Pons (tissue), 1 donor: ENCODE data around the gene BRMS1.
"Not testable (repeated sequence)": the region's sequence is repeated elsewhere in the genome, so short reads cannot be mapped to it uniquely, and the experiment has no call there.

ENCODE experiments used
- DNase-seq: peaks from one replicate; pipeline ENCODE4 v3.0.0-alpha.2; 2016; ENCODE audit warnings: low spot score

Gene BRMS1

DNA sequence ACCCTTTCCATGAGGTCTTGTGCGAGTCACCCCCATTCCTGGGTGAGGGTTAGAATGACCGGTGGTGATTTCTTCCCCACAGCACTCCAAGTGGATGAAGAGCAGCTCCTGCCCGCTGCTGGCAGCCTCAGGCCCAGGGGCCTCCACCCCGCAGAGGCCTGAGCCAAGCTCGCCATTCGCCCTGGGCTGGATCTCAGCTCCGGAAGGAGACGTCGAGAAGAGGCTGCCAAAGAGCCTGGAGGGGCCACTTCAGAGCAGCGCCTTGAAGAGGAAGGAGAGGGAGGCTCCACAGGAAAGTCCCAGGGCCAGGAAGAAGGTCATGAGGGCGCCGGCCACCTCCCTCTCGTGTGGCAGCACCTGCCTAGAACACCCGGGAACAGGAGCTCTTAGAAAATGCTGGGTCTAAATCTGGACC, 18.3 kb upstream of the BRMS1 start:
- no peak for DNase-seq

DNA sequence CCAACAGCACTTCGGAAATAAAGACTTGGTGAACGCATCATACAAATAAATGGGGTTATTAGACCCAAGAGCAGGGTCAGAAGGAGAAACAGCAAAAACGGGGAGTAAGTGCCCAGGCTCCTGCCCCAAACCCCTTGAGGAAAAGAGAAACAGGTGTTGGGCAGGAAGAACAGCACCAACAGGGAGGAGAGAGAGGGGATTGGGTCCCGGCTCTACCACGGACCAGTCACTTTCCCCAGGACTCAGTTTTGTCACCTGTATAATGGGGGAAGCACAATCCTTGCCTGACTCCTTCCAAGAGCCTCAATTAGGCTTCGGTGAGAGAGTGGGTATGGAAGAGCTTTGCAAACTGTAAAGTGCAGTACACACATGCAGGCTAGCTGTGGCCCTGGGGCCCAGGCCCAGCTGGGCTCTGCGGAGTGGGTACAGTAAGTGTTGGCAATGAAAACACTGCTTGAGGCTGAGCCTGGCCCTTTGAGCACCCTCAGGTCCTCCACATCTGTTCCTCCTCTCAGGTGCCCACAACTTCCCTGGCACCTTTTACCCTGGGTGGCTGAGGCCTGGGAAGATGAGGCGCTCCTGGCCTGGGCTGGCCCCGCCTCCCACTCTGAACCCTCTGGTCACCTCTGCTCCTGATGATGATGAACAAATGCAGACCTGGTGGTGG, 17.7 kb upstream of the BRMS1 start:
- no peak for DNase-seq

DNA sequence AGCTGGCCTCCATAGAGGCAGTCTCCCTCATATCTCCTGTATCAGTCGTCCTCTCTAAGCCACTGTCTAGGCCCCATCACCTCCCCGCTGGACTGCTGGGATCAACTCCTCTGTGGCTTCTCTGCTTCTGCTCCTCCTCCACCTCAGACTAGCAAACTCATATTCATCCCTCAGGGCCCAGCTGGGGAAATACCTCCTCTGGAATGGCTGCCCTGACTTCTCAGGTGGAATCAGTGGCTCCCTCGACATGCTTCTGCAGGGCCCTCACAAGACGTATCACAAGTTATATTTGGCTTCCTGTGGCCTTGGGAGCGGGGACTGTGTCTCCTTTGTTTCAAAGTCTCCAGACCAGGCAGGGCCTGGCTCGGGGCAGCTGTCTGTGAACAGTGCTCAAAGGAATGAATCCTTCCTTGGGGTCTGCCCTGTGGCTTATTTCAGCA, 16.6 kb upstream of the BRMS1 start:
- DNase-seq: no peak

DNA sequence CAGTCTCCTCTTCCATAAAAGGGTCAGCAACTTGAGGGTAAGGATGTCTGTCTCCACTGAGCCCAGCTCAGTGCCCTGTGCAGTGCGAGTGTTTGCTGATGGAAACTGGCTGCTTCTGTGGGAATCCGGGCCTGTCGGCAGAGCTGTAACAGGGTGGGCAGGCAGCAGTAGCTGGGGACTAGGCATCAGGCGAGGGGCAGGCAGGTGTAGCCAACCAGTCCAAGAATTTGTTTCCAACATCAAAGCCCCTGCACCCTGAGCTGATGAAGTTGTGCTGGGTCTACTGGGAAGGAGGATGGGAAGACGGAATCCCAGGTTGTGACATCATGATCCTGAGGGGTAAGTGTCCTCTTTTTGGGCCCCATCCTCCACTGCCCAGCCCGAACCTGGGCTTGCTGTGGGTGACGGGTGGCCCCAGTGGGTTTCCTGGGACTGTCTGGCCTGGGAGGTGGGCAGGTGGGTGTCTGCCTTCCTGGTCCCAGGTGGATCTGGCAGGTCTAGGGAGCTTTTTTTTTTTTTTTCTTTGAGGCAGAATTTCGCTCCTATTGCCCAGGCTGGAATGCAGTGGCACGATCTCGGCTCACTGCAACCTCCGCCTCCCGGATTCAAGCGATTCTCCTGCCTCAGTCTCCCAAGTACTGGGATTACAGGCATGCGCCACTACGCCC, 15.6 kb upstream of the BRMS1 start:
- no peak for DNase-seq

DNA sequence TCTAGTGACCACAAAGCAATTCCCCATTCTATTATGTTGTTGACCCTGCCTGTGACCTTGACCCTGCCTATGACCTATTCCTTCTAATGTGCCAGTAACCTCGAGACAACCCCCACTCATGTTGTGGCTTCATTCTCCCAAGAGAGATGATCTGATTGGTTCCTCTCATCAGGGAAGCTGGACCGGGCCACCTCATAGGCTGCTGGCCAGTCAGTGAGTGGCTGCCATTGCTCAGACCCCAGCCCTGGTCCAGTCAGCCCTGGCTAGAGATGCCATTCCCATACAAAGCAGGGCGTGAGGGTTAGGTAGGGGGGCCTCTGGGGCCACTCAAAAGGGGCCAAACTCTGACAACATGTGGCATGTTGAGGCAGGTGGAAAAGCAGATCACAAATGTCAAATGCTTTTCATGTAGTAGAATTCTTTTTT, 14.8 kb upstream of the BRMS1 start:
- no peak for DNase-seq

DNA sequence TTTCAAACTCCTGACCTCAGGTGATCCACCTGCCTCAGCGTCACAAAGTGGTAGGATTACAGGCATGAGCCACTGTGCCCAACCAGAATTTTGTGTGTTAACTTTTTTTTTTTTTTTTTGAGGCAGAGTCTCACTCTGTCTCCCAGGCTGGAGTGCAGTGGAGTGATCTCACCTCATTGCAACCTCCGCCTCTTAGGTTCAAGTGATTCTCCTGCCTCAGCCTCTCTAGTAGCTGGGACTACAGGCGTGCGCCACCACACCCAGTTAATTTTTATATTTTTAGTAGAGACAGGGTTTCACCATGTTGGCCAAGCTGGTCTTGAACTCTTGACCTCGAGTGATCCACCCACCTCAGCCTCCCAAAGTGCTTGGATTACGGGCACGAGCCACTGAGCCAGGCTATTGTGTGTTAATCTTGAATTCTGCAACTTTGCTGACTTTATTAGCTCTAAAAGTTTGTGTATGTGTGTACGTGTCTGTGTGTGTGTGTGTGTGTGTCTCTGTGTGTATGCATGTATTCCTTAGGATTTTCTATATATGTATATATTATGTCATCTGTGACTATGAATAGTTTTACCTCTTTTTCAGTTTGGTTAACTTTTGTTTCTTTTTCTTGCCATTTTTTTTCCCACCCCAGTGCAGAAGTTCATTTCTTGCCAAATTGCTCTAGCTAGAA, 5.8 kb upstream of the BRMS1 start:
- not testable (repeated sequence) for DNase-seq

DNA sequence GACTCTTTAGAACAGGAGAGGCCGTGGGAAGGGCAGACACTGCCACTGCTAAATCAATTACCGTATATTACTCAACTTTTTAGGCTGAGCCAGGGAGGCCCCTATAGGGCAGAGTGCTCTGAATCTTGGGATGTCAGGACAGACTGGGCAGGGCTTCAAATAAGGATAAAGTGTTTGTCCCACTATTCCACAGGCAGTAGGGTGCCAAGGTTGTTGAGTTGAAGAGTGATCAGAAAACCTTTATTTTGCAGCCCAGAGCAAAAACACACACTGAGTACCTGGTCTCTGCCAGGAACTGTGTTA, 4.1 kb upstream of the BRMS1 start:
- DNase-seq: no peak

DNA sequence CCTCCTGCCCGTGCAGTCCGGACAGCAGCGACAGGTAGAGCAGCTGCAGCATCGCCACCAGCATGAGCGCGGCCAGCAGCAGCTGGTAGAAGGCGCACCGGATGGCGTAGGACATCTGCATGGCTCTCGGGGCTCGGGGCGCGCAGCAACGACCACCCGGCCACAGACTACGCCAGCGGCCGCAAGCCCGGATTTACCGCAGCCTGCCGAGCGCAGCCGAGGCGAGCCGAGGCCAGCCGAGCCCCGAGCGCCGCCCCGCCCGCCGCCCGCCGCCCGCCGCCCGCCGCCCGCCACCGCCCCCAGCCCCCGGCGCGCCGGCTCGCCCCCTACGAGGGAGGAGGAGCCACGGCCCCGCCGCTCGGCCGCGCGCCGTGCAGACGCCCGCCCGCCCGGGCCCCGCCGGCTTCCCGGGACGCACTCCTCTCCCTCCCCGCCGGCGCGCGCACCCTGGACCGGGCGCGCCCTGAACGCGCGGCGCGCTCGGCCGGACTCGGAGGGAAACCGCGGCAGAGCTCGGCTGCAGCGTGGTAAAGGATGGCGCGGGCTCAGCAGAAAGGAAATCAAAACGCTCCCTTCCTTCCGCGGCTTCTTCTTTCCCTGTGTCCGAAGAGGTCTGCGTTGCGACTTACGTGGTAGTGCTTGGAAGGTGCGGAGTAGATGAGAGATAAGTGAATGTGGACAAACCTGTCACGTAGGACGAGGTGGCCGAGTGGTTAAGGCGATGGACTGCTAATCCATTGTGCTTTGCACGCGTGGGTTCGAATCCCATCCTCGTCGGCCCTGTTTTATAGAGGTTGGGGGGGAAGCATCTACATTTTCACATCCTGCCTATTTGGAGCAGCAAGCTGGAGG, 2.7 kb upstream of the BRMS1 start, which contains the start of gene B4GAT1:
B4GAT1 (minus strand) TSS at position 205 of the 852 bp plus-strand sequence; CDS start at position 121, 84 bp downstream.
- DNase-seq: peak; percentile 94

DNA sequence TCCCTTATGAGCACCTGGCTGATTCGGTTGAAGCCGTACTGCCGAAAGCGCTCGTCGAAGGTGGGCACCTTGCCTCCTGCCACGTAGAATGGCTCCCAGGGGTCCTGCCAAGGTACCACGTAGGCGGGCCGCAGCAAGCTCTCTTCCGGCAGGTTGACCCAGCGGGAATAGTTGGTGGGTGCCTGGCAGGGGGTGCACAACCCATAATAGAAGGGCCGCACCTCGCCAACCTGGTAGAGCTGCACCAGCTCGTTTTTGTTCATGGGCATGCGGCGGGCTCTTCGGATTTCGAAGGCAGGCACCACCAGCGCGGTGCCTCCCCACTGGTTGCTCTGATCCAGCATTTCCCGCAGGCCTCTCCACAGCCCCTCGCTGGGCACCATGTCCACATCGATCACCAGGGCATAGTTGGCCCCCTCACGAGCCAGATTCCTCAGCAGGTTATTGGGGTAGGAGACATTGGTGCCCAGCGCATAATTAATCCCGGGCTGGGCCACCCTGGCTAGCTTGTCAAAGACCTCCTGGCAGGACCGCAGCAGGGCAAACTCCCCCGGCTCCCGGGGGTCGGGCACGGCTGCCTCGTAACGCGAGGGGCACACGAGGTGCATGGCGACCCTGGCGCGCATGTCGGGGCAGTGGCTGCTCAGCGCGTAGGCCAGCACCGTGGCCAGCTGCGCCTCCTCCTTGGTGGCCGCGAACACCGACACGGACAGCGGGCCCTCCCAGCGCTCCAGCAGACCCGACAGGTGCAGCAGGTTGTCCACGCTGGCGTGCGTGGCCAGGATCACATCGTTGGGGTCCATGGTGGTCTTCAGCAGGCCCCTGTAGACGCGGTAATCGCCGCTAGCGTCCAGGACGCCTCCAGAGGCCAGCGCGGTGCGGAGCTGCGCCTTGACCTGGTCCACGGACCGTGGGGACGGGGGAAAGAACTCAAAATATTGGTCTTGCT, 1.8 kb upstream of the BRMS1 start:
- DNase-seq: no peak

DNA sequence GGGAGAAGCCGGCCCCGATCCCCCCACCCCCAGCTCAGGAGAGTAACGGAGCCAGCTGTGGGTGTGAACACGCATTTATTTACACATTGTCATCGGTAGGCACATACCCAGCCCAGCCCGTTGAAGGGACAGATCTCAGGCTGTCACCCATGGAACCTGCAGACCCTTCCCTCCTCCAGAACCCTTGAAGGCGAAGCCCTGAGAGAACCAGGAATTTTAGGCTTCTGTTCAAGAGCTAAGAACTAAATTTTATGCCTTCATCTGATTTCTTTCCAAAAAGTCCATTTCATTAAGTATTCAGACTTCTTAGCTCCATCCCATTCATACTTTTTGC, 379 bp upstream of the BRMS1 start:
- no peak for DNase-seq

DNA sequence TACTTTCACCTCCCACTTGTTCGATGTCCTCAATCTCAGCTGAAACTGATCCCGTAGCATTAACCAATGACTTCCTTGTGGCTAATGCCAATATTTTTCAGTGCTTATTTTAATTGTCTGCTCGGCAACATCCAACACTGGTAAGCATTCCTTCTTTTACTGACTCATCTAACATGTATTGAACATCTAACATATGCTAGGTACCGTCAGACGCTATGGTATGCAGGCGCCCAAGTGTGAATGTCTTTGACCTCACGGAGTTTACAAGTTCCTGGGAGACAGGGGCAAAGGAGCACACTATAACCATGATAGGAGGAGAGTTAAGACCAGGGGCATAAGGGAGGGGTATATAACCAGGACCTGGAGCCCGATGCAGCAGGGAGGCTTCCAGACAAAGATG, 1.7 kb downstream of the BRMS1 start:
- no peak for DNase-seq

DNA sequence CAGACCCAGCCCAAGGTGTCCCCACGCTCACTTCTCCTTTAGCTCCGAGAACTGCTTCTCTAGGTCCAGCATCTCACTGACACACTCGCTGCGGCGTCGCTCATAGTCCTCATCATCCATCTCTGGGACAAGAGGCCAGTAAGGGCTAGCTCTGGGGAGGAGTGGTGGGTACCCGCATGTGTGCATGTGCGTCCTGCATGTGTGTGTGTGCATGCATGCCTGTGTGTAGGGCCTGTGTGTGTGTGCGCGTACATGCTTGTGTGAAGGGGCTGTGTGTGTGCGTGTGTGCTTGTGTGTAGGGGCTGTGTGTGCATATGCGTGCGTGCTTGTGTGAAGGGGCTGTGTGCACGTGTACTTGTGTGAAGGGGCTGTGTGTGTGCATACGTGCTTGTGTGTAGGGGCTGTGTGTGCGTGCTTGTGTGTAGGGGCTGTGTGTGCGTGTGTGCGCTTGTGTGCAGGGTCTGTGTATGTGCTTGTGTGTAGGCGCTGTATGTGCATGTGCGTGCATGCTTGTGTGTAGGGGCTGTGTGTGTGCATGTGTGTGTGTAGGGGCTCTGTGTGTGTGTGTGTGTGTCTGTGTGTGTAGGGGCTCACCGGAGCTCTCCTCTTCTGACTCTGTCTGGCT, 3.3 kb downstream of the BRMS1 start:
- DNase-seq: no peak

DNA sequence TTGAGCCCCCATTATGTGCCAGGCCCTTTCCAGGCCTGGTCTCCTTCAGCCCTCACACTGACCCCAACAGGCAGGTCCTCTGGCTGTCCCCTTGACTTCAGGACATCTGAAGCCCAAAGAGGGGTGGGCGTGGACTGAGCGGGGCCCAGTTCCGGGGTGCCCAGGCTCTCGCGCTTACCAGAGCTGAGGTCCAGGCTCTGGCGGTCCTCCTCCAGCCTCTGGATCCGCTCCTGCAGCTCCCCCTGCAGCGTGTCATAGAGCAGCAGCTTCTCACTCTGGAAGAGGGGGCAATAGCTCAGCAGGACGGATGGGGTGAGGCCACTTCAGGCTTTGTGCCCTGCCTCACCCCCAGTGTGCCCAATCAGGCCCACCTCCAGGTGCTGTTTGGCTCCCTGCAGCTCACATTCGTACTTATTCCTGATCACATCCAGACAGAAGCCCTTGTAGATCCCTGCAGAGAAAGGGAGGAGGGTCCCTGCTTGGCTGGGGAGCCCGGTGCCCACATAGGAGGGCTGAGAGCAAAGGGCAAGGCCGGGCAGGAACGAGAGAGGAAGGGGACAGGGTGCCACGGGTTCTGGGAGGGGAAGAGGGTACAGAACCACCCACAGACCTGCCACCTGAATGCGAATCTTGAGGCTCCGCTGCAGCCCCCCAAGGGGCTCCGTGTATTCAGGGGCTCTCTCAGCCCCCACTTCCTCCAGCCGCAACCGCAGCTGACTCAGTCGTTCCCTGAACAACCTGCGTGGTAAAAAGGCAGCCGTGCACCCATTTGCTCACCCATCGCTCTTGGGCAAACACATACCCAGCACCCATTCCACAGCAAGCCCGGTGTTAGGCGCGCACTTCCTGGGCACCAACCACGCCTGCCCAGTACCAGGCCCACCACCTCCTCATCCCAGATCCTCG, 4.1 kb downstream of the BRMS1 start:
- no peak for DNase-seq

DNA sequence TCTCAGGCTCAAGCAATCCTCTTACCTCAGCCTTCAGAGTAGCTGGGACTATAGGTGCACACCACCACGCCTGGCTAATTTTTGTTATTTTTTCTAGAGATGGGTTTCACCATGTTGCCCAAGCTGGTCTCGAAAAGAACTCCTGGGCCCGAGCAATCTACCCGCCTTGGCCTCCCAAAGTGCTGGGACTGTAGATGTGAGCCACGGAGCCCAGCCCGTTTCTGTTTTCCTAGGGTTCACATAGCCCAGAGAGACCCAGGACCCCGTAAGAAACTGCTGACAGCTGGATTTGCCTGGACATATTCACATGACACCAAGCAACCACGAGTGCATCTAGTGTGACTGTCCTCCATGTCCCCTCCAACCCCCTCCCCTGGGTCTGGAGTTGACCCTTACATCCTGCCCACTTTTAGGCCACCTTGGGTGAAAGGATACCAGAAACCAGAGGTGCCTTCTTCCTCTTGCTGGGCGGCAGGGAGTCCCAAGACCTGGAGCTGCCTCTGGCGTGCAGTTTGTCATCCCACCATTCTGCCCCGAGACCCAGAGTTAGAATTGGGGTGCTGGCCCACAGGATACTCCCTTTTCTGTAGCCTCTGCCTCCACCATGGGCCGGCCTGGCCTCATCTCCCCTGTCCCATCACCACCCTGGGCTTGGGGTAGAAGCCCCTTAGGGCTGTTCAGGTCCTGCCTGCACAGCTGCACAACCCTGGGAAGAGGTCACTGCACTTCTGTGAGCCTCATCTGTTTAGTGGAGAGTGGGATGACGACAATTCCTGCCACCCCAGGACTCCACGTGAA, 5.0 kb downstream of the BRMS1 start:
- no peak for DNase-seq

DNA sequence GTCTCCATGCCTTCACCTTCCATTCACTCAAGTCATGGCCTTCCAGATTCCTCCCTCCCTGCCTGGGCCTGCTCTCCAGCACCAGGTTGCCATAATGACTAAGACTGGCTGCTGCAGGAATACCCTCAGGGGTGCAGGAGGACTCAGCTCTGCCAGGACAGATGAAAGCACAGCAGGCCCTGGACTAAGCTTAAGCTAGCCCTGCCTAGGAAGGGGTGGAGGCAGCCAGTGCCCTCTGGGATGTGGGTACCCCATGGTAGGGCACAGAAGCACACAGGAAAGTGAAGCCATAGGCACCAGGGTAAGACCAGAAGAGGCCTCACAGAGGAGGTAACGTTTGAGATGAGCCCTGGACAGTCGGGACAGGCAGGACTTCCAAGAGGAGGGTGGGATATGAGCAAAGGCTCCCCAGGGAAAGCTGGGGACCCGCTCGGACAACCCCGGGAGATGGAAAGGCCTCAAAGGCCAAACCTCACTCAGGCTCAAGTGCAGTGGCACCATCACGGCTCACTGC, 5.7 kb downstream of the BRMS1 start:
- DNase-seq: no peak

DNA sequence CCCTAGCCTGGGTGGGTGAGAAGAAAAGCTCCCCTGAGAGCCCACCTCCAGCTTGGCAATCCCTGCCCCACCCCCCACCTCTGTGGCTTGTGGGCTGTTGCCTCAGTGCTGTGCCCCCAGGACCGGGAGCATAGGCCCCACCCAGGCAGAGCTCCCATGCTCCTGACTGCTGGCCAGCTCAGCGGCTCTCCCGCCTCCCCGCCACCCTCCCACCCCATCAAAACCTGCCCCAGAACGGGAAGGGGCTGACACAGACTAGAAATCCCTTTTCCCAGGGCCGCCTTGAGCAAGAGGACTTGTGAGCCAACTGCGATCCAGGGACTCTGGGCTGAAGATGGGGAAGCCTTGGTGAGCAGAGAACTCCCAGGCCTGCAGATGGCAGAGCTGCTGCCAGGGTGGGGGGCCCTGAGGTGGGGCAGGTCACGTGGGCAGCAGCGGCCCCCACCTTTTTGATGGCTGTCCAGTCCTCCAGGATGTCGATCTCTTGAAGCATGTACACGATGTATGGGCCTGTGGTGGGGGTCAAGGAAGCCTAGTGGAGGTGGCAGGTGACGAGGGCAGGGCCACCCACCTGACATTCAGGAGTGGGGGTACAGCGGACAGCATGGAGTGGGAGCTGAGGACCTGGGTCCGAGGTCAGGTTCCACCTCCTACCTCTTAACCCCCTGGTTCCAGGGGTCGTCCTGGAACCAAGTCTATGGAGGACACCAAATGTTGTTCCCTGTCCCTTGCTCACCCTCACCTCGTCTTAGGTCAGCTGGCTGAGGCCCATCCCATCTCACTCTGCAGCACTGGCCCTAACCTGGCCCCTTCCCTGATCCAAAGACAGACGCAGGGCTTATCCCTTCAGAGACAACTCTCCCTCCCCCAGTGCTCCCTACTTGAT, 6.4 kb downstream of the BRMS1 start:
- no peak for DNase-seq

DNA sequence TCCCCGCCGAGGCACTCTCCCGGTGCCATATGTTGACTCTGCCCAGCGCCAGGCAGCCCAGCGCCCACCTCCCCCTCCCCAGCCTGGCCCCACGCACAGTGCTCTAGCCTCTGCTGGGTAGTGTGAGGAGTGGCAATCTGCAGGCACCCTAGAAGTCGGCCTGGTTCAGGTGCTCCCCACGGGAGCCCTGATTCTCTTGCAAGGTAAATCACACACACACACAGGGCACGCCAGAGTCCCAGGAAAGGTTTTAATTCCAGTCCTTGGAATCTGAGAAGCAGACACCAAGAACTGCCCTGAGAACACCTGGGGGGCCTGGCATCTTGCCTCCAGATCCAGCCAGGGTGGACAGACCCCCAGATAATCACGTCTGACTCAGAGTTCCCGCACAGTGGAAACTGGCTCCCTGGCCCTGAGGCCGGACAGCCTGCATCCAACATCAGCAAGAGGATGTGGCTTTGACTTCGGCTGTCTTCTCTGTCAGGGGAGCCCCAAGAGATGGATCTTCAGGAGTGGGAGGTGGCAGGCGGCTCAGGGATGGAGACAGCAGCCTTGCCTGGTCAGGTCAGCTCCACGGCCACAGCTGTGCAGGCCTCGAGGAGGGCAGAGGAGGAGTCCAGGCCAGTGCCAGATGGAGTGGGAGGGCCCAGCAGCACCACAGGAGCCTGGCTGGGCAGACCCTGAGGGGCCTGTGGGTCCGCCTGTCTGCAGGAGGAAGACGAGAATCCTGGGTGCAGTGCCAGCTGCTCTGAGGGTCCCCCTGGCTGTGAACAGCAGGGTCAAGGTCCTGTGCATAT, 7.6 kb downstream of the BRMS1 start:
- no peak for DNase-seq
